ENCODE data around the gene SPANXN3.

DNA sequence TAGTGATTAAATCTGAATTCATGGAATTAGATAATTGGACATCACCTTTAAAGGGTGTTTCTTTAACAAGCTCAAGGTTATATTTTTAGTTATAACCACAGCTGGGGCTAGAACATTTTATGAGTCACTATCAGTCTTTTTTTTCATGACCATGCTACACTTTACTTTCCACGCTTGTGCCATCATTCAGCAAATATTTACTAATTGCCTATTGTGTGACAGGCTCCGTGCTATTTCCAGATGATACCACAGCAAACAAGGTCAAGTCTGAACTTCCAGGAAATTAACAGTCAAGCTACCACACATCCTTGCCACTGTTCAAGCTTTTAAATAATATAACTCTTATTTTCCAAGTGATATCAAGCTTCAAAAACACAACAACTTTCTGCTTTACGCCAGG lies 16.5 kb downstream of the SPANXN3 start:
- TF ChIP-seq, protein P1, sequence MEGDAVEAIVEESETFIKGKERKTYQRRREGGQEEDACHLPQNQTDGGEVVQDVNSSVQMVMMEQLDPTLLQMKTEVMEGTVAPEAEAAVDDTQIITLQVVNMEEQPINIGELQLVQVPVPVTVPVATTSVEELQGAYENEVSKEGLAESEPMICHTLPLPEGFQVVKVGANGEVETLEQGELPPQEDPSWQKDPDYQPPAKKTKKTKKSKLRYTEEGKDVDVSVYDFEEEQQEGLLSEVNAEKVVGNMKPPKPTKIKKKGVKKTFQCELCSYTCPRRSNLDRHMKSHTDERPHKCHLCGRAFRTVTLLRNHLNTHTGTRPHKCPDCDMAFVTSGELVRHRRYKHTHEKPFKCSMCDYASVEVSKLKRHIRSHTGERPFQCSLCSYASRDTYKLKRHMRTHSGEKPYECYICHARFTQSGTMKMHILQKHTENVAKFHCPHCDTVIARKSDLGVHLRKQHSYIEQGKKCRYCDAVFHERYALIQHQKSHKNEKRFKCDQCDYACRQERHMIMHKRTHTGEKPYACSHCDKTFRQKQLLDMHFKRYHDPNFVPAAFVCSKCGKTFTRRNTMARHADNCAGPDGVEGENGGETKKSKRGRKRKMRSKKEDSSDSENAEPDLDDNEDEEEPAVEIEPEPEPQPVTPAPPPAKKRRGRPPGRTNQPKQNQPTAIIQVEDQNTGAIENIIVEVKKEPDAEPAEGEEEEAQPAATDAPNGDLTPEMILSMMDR (IDR thresholded peaks at IDR 0.05): no peak
- no peak for TF ChIP-seq POLR2A (IDR thresholded peaks at IDR 0.05)

Data from thyroid gland (tissue), 4 donors.